Measurements from ENCODE around the gene DPEP1.

The DPEP1 gene

GRCh38 chr16:89613231-89613953 is at the start of gene DPEP1:
Gene DPEP1 (plus strand): TSS chr16:89613642. CDS start chr16:89630411, 16,769 bp downstream.
- no peak for TF ChIP-seq CTCF (IDR thresholded peaks at IDR 0.05; ENCODE audit: low read depth, low read length)
- no peak for DNase-seq (ENCODE audit: extremely low read depth, low read depth)

- TF ChIP-seq CTCF (IDR thresholded peaks at IDR 0.05; ENCODE audit: low read depth, low read length), result no peak
- no peak for DNase-seq (ENCODE audit: extremely low read depth, low read depth)
Observed at GRCh38 chr16:89564476-89565255, 48.8 kb upstream of the DPEP1 start.

GRCh38 chr16:89565256-89565505 is 48.3 kb upstream of the DPEP1 start:
- TF ChIP-seq CTCF (IDR thresholded peaks at IDR 0.05; ENCODE audit: low read depth, low read length), result no peak
- no peak for DNase-seq (ENCODE audit: extremely low read depth, low read depth)

- TF ChIP-seq CTCF (IDR thresholded peaks at IDR 0.05; ENCODE audit: low read depth, low read length), result peak; percentile 63
- DNase-seq (ENCODE audit: extremely low read depth, low read depth), result no peak
Observed at GRCh38 chr16:89565506-89566372, 47.7 kb upstream of the DPEP1 start.

- TF ChIP-seq CTCF (IDR thresholded peaks at IDR 0.05; ENCODE audit: low read depth, low read length), result no peak
- no peak for DNase-seq (ENCODE audit: extremely low read depth, low read depth)
Observed at GRCh38 chr16:89567656-89568594, 45.5 kb upstream of the DPEP1 start.

- DNase-seq (ENCODE audit: extremely low read depth, low read depth), result no peak
- no peak for TF ChIP-seq CTCF (IDR thresholded peaks at IDR 0.05; ENCODE audit: low read depth, low read length)
Observed at GRCh38 chr16:89569506-89570341, 43.7 kb upstream of the DPEP1 start.

Data from AG09319 (cell line).